HG02678 (cell line): Measurements from ENCODE around the gene B4GALNT3.

Experiments used
- ATAC-seq: cut with Tn5 transposase; IDR thresholded peaks from one replicate; pipeline ENCODE4 v1.9.1; 2021; ENCODE audit warnings: mild to moderate bottlenecking, moderate library complexity; ENCODE audit not compliant: unreplicated experiment

Gene B4GALNT3

GRCh38 chr12:467591-467990 lies 7.9 kb downstream of the B4GALNT3 start:
- no peak for ATAC-seq

GRCh38 chr12:468671-469389 lies 9.1 kb downstream of the B4GALNT3 start:
- ATAC-seq = no peak

GRCh38 chr12:470133-470532 lies 10.4 kb downstream of the B4GALNT3 start:
- no peak for ATAC-seq

GRCh38 chr12:473198-473597 lies 13.5 kb downstream of the B4GALNT3 start:
- ATAC-seq = no peak

GRCh38 chr12:473863-474577 lies 14.3 kb downstream of the B4GALNT3 start:
- no peak for ATAC-seq

GRCh38 chr12:475286-475685 lies 15.5 kb downstream of the B4GALNT3 start:
- ATAC-seq = no peak

GRCh38 chr12:479161-479560 lies 19.4 kb downstream of the B4GALNT3 start:
- no peak for ATAC-seq

GRCh38 chr12:480831-481816 lies 21.4 kb downstream of the B4GALNT3 start:
- ATAC-seq = no peak

- ATAC-seq = no peak
These were observed 22.3 kb downstream of the B4GALNT3 start for GRCh38 chr12:482061-482460.

GRCh38 chr12:484096-484495 lies 24.4 kb downstream of the B4GALNT3 start:
- no peak for ATAC-seq

- no peak for ATAC-seq
These were observed 30.5 kb downstream of the B4GALNT3 start for GRCh38 chr12:490260-490659.

GRCh38 chr12:495466-495865 lies 35.7 kb downstream of the B4GALNT3 start:
- ATAC-seq = no peak

- ATAC-seq = no peak
These were observed 37.0 kb downstream of the B4GALNT3 start for GRCh38 chr12:496736-497135.

- ATAC-seq = no peak
These were observed 37.9 kb downstream of the B4GALNT3 start for GRCh38 chr12:497501-498160.

- ATAC-seq = no peak
These were observed 40.2 kb downstream of the B4GALNT3 start for GRCh38 chr12:499837-500458.

GRCh38 chr12:501722-502447 lies 42.1 kb downstream of the B4GALNT3 start:
- no peak for ATAC-seq

- no peak for ATAC-seq
These were observed 43.5 kb downstream of the B4GALNT3 start for GRCh38 chr12:503111-503761.

- ATAC-seq = no peak
These were observed 45.5 kb downstream of the B4GALNT3 start for GRCh38 chr12:505221-505620.

- no peak for ATAC-seq
These were observed 47.7 kb downstream of the B4GALNT3 start for GRCh38 chr12:507391-507796.
